ENCODE data around the gene ABHD15. TPM values are rescaled to one million over a fixed set of nuclear protein-coding genes. Genes with fewer than 3 reads are reported as not detected.

The ABHD15 gene
- total RNA-seq, 3 donors from 2014 or later = 7.9 to 29.3 (median 9.8) TPM

DNA sequence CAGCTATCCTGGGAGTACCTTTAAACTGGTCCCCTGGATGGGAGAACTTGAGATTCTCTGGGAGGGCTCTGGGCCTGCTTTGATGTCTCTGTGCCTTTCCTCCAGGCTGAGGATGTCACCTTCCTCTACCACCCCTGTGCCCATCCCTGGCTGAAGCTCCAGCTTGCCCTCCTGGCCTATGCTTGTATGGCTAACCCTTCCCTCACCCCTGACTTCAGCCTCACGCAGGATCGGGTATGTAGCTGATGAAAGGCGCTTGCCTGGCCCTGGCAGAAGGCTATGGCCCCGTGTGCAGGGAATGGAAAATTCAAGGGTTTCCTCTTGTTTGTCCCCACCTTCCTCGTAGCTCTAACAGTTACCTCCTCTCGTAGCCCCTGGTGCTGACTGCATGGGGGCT is 4.6 kb upstream of the ABHD15 start:
- Histone ChIP-seq H3K27ac (peak overlapping the region; percentile 14 to 39), H3K36me3 (peaks cover 14% of the 10 kb centered on the region), H3K4me3 (no peak overlapping the region), H3K9me3 (no peaks in the 10 kb centered on the region), H3K4me1 (peaks cover 5 to 8% of the 10 kb centered on the region in 2 donors), H3K27me3 (no peaks in the 10 kb centered on the region)
- DNase-seq (ENCODE audit: low spot score in 2 of 2) = no peak
- intact Hi-C loops (cut with DNase I; ENCODE audit: low total_unique reads) = no loop called here
- no peak for TF ChIP-seq POLR2AphosphoS5 (IDR thresholded peaks at IDR 0.05)
- no peak for TF ChIP-seq POLR2A (IDR thresholded peaks at IDR 0.05)
- TF ChIP-seq, protein P1, sequence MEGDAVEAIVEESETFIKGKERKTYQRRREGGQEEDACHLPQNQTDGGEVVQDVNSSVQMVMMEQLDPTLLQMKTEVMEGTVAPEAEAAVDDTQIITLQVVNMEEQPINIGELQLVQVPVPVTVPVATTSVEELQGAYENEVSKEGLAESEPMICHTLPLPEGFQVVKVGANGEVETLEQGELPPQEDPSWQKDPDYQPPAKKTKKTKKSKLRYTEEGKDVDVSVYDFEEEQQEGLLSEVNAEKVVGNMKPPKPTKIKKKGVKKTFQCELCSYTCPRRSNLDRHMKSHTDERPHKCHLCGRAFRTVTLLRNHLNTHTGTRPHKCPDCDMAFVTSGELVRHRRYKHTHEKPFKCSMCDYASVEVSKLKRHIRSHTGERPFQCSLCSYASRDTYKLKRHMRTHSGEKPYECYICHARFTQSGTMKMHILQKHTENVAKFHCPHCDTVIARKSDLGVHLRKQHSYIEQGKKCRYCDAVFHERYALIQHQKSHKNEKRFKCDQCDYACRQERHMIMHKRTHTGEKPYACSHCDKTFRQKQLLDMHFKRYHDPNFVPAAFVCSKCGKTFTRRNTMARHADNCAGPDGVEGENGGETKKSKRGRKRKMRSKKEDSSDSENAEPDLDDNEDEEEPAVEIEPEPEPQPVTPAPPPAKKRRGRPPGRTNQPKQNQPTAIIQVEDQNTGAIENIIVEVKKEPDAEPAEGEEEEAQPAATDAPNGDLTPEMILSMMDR (IDR thresholded peaks at IDR 0.05) = no peak

DNA sequence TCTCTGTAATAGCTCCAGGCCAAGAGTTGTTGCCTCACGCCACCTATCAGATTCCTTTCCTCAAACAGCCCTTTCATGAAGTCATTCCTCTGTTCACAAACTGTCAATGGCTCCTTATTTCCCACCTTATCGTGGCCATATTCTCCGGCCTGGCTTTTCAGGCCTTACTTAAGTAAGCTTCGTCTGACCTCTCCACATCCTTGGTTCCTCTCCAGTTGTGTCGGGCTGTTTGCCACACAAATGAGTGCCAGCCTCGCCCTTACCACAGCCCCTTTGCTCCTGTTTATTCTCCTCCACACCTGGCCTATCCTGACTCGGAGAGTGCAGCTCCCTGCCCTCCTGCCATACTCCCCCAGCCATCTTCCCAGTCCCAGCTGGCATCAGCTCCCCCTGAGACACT is 3.7 kb upstream of the ABHD15 start:
- intact Hi-C loops (cut with DNase I; ENCODE audit: low total_unique reads) = no loop called here
- Histone ChIP-seq H3K4me3 (no peak overlapping the region), H3K27me3 (no peaks in the 10 kb centered on the region), H3K9me3 (no peaks in the 10 kb centered on the region), H3K4me1 (peaks cover 8 to 11% of the 10 kb centered on the region in 2 donors), H3K27ac (peak overlapping the region; percentile 39 to 91), H3K36me3 (peaks cover 5% of the 10 kb centered on the region)
- TF ChIP-seq POLR2A (IDR thresholded peaks at IDR 0.05) (no peak), POLR2AphosphoS5 (IDR thresholded peaks at IDR 0.05) (no peak)
- TF ChIP-seq, protein P1 (IDR thresholded peaks at IDR 0.05) = no peak
- peak; percentile 21 to 42 for DNase-seq (ENCODE audit: low spot score in 2 of 2)

DNA sequence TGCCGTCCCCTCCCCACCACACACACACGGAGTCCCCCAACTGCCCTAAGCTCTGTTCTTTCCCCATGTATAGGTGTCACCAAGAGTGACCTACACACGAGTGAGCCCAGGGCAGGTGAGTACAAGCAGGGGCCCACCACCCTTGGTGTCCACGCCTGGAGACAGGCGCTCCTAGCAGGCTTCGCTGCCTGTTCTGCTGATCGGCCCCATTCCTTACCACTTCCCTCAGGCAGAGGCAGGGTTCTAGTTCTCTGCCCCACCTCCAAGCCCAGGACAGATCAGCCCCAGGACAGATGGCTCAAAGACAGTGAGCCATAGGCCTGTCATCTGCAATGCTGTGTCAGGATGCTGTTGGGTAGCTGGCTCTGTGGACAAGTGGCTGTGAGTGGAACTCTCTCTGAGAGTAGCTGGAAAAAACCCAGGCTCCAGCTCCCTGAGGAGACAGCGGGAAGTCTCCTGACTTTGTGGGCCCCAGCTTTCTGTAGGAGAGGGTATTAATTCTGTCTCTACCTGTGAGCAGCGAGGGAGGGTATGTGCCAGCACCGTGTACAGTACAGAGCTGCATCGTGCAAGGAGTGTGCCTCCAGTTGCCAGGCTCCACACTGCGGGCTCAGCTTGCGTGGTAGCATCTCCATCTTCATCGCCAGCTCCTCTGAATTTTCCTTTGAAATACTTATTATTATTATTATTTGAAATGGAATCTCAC is 2.6 kb upstream of the ABHD15 start:
- peaks cover 8 to 11% of the 10 kb centered on the region in 2 donors for H3K4me1 ChIP-seq
- DNase-seq (ENCODE audit: low spot score in 2 of 2) = peak in 1 of 2 donors; percentile 16
- H3K36me3 ChIP-seq = peaks cover 2% of the 10 kb centered on the region
- no peaks in the 10 kb centered on the region for H3K9me3 ChIP-seq
- H3K27me3 ChIP-seq = no peaks in the 10 kb centered on the region
- TF ChIP-seq POLR2AphosphoS5 (IDR thresholded peaks at IDR 0.05) (no peak), POLR2A (IDR thresholded peaks at IDR 0.05) (no peak)
- TF ChIP-seq, protein P1 (IDR thresholded peaks at IDR 0.05) = no peak
- intact Hi-C loops (cut with DNase I; ENCODE audit: low total_unique reads) = no loop called here
- peak overlapping the region; percentile 91 for H3K27ac ChIP-seq
- H3K4me3 ChIP-seq = peak overlapping the region; percentile 65 to 87 (median 74)

DNA sequence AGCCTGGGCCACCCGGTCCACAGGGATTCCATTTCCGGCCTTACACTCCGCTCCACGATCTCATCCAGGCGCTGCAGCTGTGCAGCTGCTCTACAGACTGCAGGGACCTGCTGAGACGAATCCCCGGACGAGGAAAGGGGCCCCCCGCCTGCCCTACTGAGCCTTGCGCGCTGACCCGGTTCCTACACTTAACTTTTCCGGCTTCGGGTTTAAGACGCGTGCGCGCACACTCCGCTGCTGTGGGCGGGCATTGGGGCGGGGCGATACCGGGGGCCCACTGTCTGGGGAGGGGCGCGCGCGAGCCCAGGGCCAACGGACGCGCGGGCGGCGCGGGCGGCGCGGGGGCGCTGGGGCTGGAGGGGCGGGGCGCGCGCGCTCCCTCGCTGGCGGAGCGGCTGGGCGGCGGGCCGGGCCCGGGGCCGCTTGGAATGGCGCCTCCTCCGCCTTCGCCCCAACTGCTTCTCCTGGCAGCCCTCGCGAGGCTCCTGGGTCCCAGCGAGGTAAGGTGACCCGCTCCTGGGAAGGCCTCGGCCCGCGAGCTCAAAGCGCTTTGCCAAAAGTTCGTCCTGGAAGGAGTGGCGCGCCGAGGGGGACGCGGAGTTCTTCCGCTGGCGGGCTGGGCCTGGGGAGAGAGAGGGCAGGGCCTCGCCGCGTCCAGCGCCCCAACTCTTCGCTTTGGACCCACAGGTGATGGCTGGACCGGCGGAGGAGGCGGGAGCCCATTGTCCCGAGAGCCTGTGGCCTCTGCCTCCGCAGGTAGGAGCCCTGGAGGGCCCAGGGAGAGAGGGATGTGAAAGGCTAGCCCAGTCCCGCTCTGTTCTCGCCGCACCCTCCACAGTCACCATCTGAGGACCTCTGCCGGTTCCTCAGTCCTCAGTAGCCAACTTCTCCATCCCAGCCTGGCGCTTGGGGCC is 1.8 kb upstream of the ABHD15 start, which contains the start of gene TP53I13:
Gene TP53I13 (plus strand): TSS at position 371 of the 914 bp plus-strand sequence. CDS start 58 bp downstream, at position 429.
- TF ChIP-seq, protein P1 (IDR thresholded peaks at IDR 0.05) = no peak
- TF ChIP-seq POLR2A (IDR thresholded peaks at IDR 0.05) = peak; percentile 21
- peak; percentile 39 to 50 (median 47) for TF ChIP-seq POLR2AphosphoS5 (IDR thresholded peaks at IDR 0.05)
- intact Hi-C loops (cut with DNase I; ENCODE audit: low total_unique reads) = no loop called here
- H3K9me3 ChIP-seq = no peaks in the 10 kb centered on the region
- peaks cover 8 to 11% of the 10 kb centered on the region in 2 donors for H3K4me1 ChIP-seq
- H3K27me3 ChIP-seq = no peaks in the 10 kb centered on the region
- DNase-seq (ENCODE audit: low spot score in 2 of 2) = peak; percentile 64 to 76
- peak within 1 kb of the TSS; percentile 91 for H3K27ac ChIP-seq
- H3K4me3 ChIP-seq = peak within 1 kb of the TSS; percentile 65 to 87 (median 74)
- H3K36me3 ChIP-seq = no peaks in the 10 kb centered on the region
